ENCODE measurements around the gene PAPLN.

GRCh38 chr14:73264080-73264884, 27.0 kb downstream of the PAPLN start:
- TF ChIP-seq CTCF (conservative IDR thresholded peaks at IDR 0.05) (no peak), ZFX (IDR thresholded peaks at IDR 0.05) (no peak)

All from C4-2B (cell line).